Measurements from ENCODE around the gene PLCB2.

PLCB2 gene

GRCh38 chr15:40329804-40330203, 22.1 kb upstream of the PLCB2 start:
- Histone ChIP-seq H3K9me3 (ENCODE audit: control insufficient read depth, insufficient read depth, low read length) (no peaks in the 10 kb centered on the region), H3K36me3 (ENCODE audit: control insufficient read depth, insufficient read depth, low read length) (no peaks in the 10 kb centered on the region), H3K9ac (ENCODE audit: low read depth, low read length) (no peak overlapping the region), H3K4me3 (ENCODE audit: low read depth, low read length) (no peak overlapping the region), H3K27me3 (ENCODE audit: control insufficient read depth, insufficient read depth, low read length) (peaks cover 10% of the 10 kb centered on the region), H3K4me1 (ENCODE audit: control insufficient read depth, insufficient read depth, low read length) (peaks cover 26% of the 10 kb centered on the region)

GRCh38 chr15:40328751-40329150, 21.0 kb upstream of the PLCB2 start:
- peaks cover 26% of the 10 kb centered on the region for H3K4me1 ChIP-seq (ENCODE audit: control insufficient read depth, insufficient read depth, low read length)
- H3K9me3 ChIP-seq (ENCODE audit: control insufficient read depth, insufficient read depth, low read length) = no peaks in the 10 kb centered on the region
- no peak overlapping the region for H3K9ac ChIP-seq (ENCODE audit: low read depth, low read length)
- no peak overlapping the region for H3K4me3 ChIP-seq (ENCODE audit: low read depth, low read length)
- H3K36me3 ChIP-seq (ENCODE audit: control insufficient read depth, insufficient read depth, low read length) = no peaks in the 10 kb centered on the region
- H3K27me3 ChIP-seq (ENCODE audit: control insufficient read depth, insufficient read depth, low read length) = peaks cover 12% of the 10 kb centered on the region

DNA sequence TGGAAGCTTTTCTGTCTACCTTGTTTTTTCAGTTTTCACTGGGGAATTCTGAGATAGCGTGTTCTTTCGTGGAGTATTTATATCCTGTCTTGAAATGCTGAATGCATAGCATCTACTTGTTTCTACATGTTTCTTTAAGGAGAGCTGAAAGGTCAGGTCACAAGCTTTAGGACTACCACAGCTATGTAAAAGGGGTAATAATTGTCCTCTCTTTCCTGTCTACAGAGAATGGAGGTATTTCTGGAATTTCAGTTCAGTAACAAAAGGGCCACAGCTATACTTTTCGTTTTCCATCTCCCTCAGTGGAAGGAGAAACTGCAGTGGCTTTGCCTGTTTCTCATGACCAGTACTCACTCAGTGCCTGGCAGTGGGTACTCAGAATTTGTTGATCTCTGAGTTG, 20.4 kb upstream of the PLCB2 start:
- Histone ChIP-seq H3K9ac (ENCODE audit: low read depth, low read length) (no peak overlapping the region), H3K36me3 (ENCODE audit: control insufficient read depth, insufficient read depth, low read length) (no peaks in the 10 kb centered on the region), H3K9me3 (ENCODE audit: control insufficient read depth, insufficient read depth, low read length) (no peaks in the 10 kb centered on the region), H3K4me3 (ENCODE audit: low read depth, low read length) (no peak overlapping the region), H3K27me3 (ENCODE audit: control insufficient read depth, insufficient read depth, low read length) (peaks cover 12% of the 10 kb centered on the region), H3K4me1 (ENCODE audit: control insufficient read depth, insufficient read depth, low read length) (peaks cover 26% of the 10 kb centered on the region)

DNA sequence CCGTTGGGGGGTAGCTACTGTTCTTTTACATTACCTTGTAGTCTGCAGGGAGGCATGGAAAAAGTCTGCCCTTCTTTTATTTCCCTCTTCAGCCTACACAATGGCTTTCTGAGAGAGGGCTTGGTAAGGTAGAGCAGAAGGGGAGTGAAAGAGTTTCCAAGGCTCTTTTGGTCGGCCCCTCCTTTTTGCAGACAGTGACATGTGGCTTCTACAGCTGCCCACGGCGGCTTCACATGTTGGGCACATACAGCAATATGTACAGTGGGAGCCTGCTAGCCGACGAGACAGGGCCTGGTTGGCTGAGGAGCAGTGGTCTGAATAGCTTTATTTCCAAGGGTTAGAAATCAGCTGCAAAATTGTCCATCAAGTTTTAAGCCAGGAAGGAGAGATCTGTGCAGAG, 19.7 kb upstream of the PLCB2 start:
- H3K36me3 ChIP-seq (ENCODE audit: control insufficient read depth, insufficient read depth, low read length) = no peaks in the 10 kb centered on the region
- H3K4me3 ChIP-seq (ENCODE audit: low read depth, low read length) = no peak overlapping the region
- peaks cover 30% of the 10 kb centered on the region for H3K4me1 ChIP-seq (ENCODE audit: control insufficient read depth, insufficient read depth, low read length)
- H3K27me3 ChIP-seq (ENCODE audit: control insufficient read depth, insufficient read depth, low read length) = peaks cover 16% of the 10 kb centered on the region
- no peaks in the 10 kb centered on the region for H3K9me3 ChIP-seq (ENCODE audit: control insufficient read depth, insufficient read depth, low read length)
- H3K9ac ChIP-seq (ENCODE audit: low read depth, low read length) = no peak overlapping the region

- peaks cover 25% of the 10 kb centered on the region for H3K27me3 ChIP-seq (ENCODE audit: control insufficient read depth, insufficient read depth, low read length)
- H3K4me1 ChIP-seq (ENCODE audit: control insufficient read depth, insufficient read depth, low read length) = peaks cover 31% of the 10 kb centered on the region
- no peak overlapping the region for H3K4me3 ChIP-seq (ENCODE audit: low read depth, low read length)
- H3K36me3 ChIP-seq (ENCODE audit: control insufficient read depth, insufficient read depth, low read length) = no peaks in the 10 kb centered on the region
- no peaks in the 10 kb centered on the region for H3K9me3 ChIP-seq (ENCODE audit: control insufficient read depth, insufficient read depth, low read length)
- no peak overlapping the region for H3K9ac ChIP-seq (ENCODE audit: low read depth, low read length)
Measured at GRCh38 chr15:40325700-40326099, 18.0 kb upstream of the PLCB2 start.

- H3K36me3 ChIP-seq (ENCODE audit: control insufficient read depth, insufficient read depth, low read length) = no peaks in the 10 kb centered on the region
- no peaks in the 10 kb centered on the region for H3K9me3 ChIP-seq (ENCODE audit: control insufficient read depth, insufficient read depth, low read length)
- peaks cover 25% of the 10 kb centered on the region for H3K27me3 ChIP-seq (ENCODE audit: control insufficient read depth, insufficient read depth, low read length)
- peak overlapping the region; percentile 66 for H3K4me3 ChIP-seq (ENCODE audit: low read depth, low read length)
- peaks cover 31% of the 10 kb centered on the region for H3K4me1 ChIP-seq (ENCODE audit: control insufficient read depth, insufficient read depth, low read length)
- no peak overlapping the region for H3K9ac ChIP-seq (ENCODE audit: low read depth, low read length)
Measured at GRCh38 chr15:40325188-40325587, 17.5 kb upstream of the PLCB2 start.

- H3K9ac ChIP-seq (ENCODE audit: low read depth, low read length) = no peak overlapping the region
- peaks cover 31% of the 10 kb centered on the region for H3K4me1 ChIP-seq (ENCODE audit: control insufficient read depth, insufficient read depth, low read length)
- peak overlapping the region; percentile 66 for H3K4me3 ChIP-seq (ENCODE audit: low read depth, low read length)
Measured at GRCh38 chr15:40323953-40324937, 16.5 kb upstream of the PLCB2 start.

DNA sequence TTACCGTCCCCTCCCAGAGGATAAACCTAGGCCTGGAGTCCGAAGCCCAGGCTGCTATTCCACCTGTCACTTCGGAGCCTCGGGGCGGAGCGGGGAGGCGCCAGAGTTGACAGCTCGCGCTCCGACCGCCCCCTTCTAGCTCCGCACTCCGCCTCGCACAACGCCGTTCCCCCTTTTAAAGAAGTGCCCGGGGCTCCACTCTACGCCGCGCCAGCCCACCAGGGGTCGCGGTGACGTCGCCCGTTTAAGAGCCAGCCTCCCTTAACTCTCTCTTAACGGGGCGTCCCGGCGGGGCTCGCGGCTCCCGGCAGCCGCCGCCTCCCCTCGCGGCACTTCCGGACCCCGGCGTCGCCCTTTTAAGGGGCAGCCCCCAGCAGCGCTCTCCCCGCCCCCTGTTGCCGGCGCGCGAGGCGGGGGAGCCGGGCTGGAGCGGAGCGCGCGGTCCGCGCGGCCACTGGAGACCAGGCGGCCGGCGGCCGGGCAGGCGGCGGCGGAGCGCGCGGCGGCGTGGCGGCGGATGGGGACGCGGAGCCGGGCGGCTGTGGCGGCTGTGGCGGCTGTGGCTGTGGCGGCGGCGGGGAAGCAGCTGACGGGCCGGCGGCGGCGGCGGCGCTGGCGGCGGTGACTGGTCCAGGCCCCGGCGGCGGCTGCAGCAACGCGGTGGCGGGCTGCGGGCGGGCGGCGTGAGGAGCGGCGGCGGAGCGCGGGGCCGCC, 15.7 kb upstream of the PLCB2 start, which contains the start of gene INAFM2:
Gene INAFM2, plus strand, starts transcription at position 454 of the 714 bp plus-strand sequence. CDS start 364 bp downstream, outside the sequence.
- H3K9ac ChIP-seq (ENCODE audit: low read depth, low read length) = no peak within 1 kb of the TSS
- H3K9me3 ChIP-seq (ENCODE audit: control insufficient read depth, insufficient read depth, low read length) = no peaks in the 10 kb centered on the region
- H3K4me1 ChIP-seq (ENCODE audit: control insufficient read depth, insufficient read depth, low read length) = peaks cover 29% of the 10 kb centered on the region
- peak within 1 kb of the TSS; percentile 66 for H3K4me3 ChIP-seq (ENCODE audit: low read depth, low read length)
- no peaks in the 10 kb centered on the region for H3K36me3 ChIP-seq (ENCODE audit: control insufficient read depth, insufficient read depth, low read length)
- H3K27me3 ChIP-seq (ENCODE audit: control insufficient read depth, insufficient read depth, low read length) = peaks cover 25% of the 10 kb centered on the region

More at GRCh38 chr15:40323953-40324937, 16.5 kb upstream of the PLCB2 start:
- H3K27me3 ChIP-seq (ENCODE audit: control insufficient read depth, insufficient read depth, low read length) = peaks cover 25% of the 10 kb centered on the region
- H3K36me3 ChIP-seq (ENCODE audit: control insufficient read depth, insufficient read depth, low read length) = no peaks in the 10 kb centered on the region
- H3K9me3 ChIP-seq (ENCODE audit: control insufficient read depth, insufficient read depth, low read length) = no peaks in the 10 kb centered on the region

DNA sequence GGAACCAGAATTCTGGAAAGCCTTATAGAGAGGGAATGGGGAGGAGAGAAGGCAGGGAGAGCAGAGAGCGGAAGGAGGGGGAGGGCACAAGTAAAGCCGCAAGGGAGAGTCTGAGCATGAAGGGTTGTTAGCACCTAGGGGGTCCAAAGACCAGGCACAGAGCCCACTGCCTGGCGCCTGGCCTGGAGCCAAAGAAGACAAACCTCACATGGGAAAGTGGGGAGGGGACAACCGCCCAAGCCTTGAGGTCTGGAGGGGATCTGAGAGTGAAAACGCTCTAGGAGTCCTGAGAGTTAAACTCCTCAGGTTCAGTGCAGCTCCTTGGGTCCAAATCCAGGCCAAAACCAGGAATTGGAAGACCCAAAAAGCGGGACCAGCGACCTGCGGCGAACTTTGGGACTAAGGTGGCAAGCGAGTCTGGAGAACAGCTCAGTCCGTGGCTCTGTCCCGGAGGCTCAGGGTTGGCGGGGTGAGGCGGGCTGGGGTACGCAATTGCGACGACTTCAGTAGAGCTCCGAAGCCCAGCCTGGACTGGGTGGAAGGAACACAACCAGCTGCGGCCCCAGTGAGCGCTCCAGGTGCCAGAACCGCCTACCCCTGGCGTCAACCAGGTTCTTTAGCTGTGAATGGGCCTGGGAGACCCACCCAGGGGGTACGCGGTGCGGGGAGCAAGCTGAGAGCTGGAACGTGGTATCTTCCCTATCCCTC, 14.9 kb upstream of the PLCB2 start:
- Histone ChIP-seq H3K9ac (ENCODE audit: low read depth, low read length) (no peak overlapping the region), H3K4me1 (ENCODE audit: control insufficient read depth, insufficient read depth, low read length) (peaks cover 21% of the 10 kb centered on the region), H3K36me3 (ENCODE audit: control insufficient read depth, insufficient read depth, low read length) (no peaks in the 10 kb centered on the region), H3K27me3 (ENCODE audit: control insufficient read depth, insufficient read depth, low read length) (peaks cover 25% of the 10 kb centered on the region), H3K4me3 (ENCODE audit: low read depth, low read length) (peak overlapping the region; percentile 64), H3K9me3 (ENCODE audit: control insufficient read depth, insufficient read depth, low read length) (no peaks in the 10 kb centered on the region)

DNA sequence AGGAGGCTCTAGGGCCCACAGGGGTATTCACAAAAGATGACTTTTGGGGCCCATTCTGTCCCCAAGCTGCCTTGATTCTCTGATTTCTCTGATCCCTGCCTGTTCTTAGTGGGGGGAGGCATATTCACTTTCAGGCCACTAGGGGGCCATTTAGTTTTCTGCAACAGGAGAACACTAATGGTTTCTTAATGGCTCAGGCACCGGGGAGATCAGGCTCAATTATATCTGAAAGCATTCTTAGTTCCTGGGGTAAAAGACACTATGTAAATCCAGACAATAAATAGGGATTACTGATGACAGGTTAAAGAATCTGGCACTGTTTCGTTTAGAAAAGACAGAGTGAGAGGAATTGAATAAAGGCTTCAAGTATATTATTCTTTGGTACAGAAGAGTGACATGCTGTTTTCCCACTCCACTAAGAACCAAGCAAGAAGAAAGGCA, 13.2 kb upstream of the PLCB2 start:
- H3K9me3 ChIP-seq (ENCODE audit: control insufficient read depth, insufficient read depth, low read length) = no peaks in the 10 kb centered on the region
- no peak overlapping the region for H3K4me3 ChIP-seq (ENCODE audit: low read depth, low read length)
- peaks cover 12% of the 10 kb centered on the region for H3K4me1 ChIP-seq (ENCODE audit: control insufficient read depth, insufficient read depth, low read length)
- no peaks in the 10 kb centered on the region for H3K36me3 ChIP-seq (ENCODE audit: control insufficient read depth, insufficient read depth, low read length)
- no peak overlapping the region for H3K9ac ChIP-seq (ENCODE audit: low read depth, low read length)
- peaks cover 26% of the 10 kb centered on the region for H3K27me3 ChIP-seq (ENCODE audit: control insufficient read depth, insufficient read depth, low read length)

DNA sequence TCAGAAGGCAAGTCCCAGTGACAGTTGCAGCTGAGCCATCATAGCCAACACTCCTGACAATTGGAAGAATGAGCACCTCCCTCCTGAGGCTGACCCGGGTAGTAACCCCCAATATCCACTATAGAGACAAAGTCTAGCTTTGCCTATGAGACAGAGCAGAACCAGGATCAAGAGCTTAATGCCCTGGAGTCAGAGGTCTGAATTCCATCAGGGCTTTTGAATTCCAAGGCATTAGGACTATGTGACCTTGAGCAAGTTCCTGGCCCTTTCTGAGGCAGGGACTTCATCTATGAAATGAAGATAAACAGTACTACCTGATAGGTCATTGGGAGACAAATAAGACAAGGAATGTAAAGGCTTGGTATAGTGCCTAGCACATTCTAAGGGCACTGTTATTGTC, 12.7 kb upstream of the PLCB2 start:
- Histone ChIP-seq H3K9me3 (ENCODE audit: control insufficient read depth, insufficient read depth, low read length) (no peaks in the 10 kb centered on the region), H3K36me3 (ENCODE audit: control insufficient read depth, insufficient read depth, low read length) (no peaks in the 10 kb centered on the region), H3K27me3 (ENCODE audit: control insufficient read depth, insufficient read depth, low read length) (peaks cover 22% of the 10 kb centered on the region), H3K4me1 (ENCODE audit: control insufficient read depth, insufficient read depth, low read length) (peaks cover 12% of the 10 kb centered on the region), H3K9ac (ENCODE audit: low read depth, low read length) (no peak overlapping the region), H3K4me3 (ENCODE audit: low read depth, low read length) (no peak overlapping the region)

Data from iPS-15b (cell line).